Naive thymus-derived CD4-positive, alpha-beta T cell (primary cell): ENCODE data around the gene SDHAF3. TPM values are rescaled to one million over a fixed set of nuclear protein-coding genes. Genes with fewer than 3 reads are reported as not detected.
"Not testable (repeated sequence)": the region's sequence is repeated elsewhere in the genome, so short reads cannot be mapped to it uniquely, and the experiment has no call there.

Experiments used
- ATAC-seq: fragments of 150-1000 bp; cut with Tn5 transposase; 2 replicates; pipeline ENCODE4 v1.10.0; 2021; ENCODE audit warnings: mild to moderate bottlenecking, moderate library complexity
- CTCF ChIA-PET: fragments of 350-600 bp; sonication (Branson Sonifier 250); formaldehyde crosslinking; loops from one replicate; lab custom pipeline; 2021; ENCODE audit warnings: antibody characterized with exemption; lab: Charles Lee
- POLR2A ChIA-PET: fragments of 350-600 bp; sonication (Branson Sonifier 250); formaldehyde crosslinking; loops from one replicate; lab custom pipeline; 2021; ENCODE audit warnings: antibody characterized with exemption, inconsistent platforms; lab: Charles Lee
- DNase-seq, 9 donors: peaks; one replicate each; pipeline versions ENCODE4 v3.0.0 to v3.0.0-alpha.2; 2020 to 2022; ENCODE audit warnings: mixed read lengths in 1 of 9
- H3K27ac ChIP-seq: one replicate; pipeline ENCODE4 v1.7.0; 2013; ENCODE audit warnings: mild to moderate bottlenecking, low read depth, low read length, moderate library complexity
- H3K27me3 ChIP-seq, 2 donors: one replicate each; pipeline ENCODE4 v1.7.0; 2013; ENCODE audit warnings: low read length in 2 of 2, mild to moderate bottlenecking in 2 of 2, moderate library complexity in 2 of 2; ENCODE audit not compliant: control insufficient read depth in 2 of 2, insufficient read depth in 2 of 2
- H3K36me3 ChIP-seq, 3 experiments: 1 replicate in 2 of 3; 2 replicates in 1 of 3; pipeline ENCODE4 v1.7.0; 2013; ENCODE audit warnings: low read length in 3 of 3, mild to moderate bottlenecking in 3 of 3, moderate library complexity in 1 of 3; ENCODE audit not compliant: insufficient read depth in 3 of 3, control insufficient read depth in 2 of 3
- H3K4me1 ChIP-seq, 2 donors: one replicate each; pipeline ENCODE4 v1.7.0; 2013; ENCODE audit warnings: low read length in 2 of 2, mild to moderate bottlenecking in 2 of 2, moderate library complexity in 1 of 2; ENCODE audit not compliant: control insufficient read depth in 2 of 2, insufficient read depth in 2 of 2
- H3K4me3 ChIP-seq: 2 replicates; pipeline ENCODE4 v1.7.0; 2013; ENCODE audit warnings: mild to moderate bottlenecking, low read length
- H3K9me3 ChIP-seq, 3 experiments: 1 replicate in 2 of 3; 2 replicates in 1 of 3; pipeline ENCODE4 v1.7.0; 2013; ENCODE audit warnings: low read length in 3 of 3; ENCODE audit not compliant: control insufficient read depth in 2 of 3
- H3K27ac Mint-ChIP-seq, 9 donors: one replicate each; pipeline ENCODE4 v1.8.0; 2020 to 2022; ENCODE audit warnings: mixed read lengths in 9 of 9, mild to moderate bottlenecking in 8 of 9, moderate library complexity in 5 of 9, inconsistent platforms in 2 of 9
- H3K27me3 Mint-ChIP-seq, 5 donors: one replicate each; pipeline ENCODE4 v1.8.0; 2021 to 2022; ENCODE audit warnings: mixed read lengths in 5 of 5, mild to moderate bottlenecking in 1 of 5
- H3K36me3 Mint-ChIP-seq, 5 donors: one replicate each; pipeline ENCODE4 v1.8.0; 2020 to 2022; ENCODE audit warnings: mixed read lengths in 5 of 5, mild to moderate bottlenecking in 3 of 5, inconsistent platforms in 1 of 5
- H3K4me1 Mint-ChIP-seq, 7 donors: one replicate each; pipeline ENCODE4 v1.8.0; 2020 to 2022; ENCODE audit warnings: mixed read lengths in 7 of 7, mild to moderate bottlenecking in 3 of 7, inconsistent platforms in 1 of 7
- H3K4me3 Mint-ChIP-seq, 10 donors: one replicate each; pipeline ENCODE4 v1.8.0; 2020 to 2022; ENCODE audit warnings: mild to moderate bottlenecking in 10 of 10, mixed read lengths in 10 of 10, moderate library complexity in 6 of 10, inconsistent platforms in 2 of 10
- H3K9me3 Mint-ChIP-seq, 11 donors: one replicate each; pipeline ENCODE4 v1.8.0; 2020 to 2022; ENCODE audit warnings: mixed read lengths in 11 of 11, mild to moderate bottlenecking in 4 of 11, inconsistent platforms in 1 of 11, moderate library complexity in 1 of 11
- intact Hi-C, 2 donors: fragments of 100-400 bp; cut with micrococcal nuclease; formaldehyde crosslinking; loops; one replicate each; pipeline ENCODE4 v1.15.1; 2023
- polyA plus RNA-seq, 2 donors: library from polyadenylated mRNA; unstranded; fragments of 300-500 nt; fragmentation: Illumina TruSeq; gene quantifications; one replicate each; pipeline ENCODE4 v1.2.3, GENCODE V29; 2021
- total RNA-seq, 6 experiments: library from RNA in 5 of 6; stranded (reverse) in 5 of 6; gene quantifications; 1 replicate in 5 of 6; 2 replicates in 1 of 6; pipeline ENCODE4 v1.2.3 and lab custom pipeline; 2021 to 2026

The SDHAF3 gene
- total and polyA plus RNA-seq, 7 experiments from 2014 or later, result 8.4 to 67.8 (median 14.4) TPM

GRCh38 chr7:97133159-97133558 lies 15.7 kb downstream of the SDHAF3 start:
- Histone ChIP-seq H3K27ac (no peak overlapping the region), H3K27me3 (no peaks in the 10 kb centered on the region), H3K4me1 (no peaks in the 10 kb centered on the region), H3K4me3 (no peak overlapping the region), H3K9me3 (no peaks in the 10 kb centered on the region), H3K36me3 (no peaks in the 10 kb centered on the region)
- intact Hi-C loops, result no loop called here
- no peaks in the 10 kb centered on the region for H3K27me3 Mint-ChIP-seq
- DNase-seq (no peak), ATAC-seq (no peak)
- H3K27ac Mint-ChIP-seq, result peak overlapping the region in 1 of 9 donors; percentile 54
- peaks cover 3 to 27% (median 15%) of the 10 kb centered on the region in 5 donors for H3K36me3 Mint-ChIP-seq
- POLR2A ChIA-PET, result no interaction called here
- CTCF ChIA-PET, result no interaction called here
- H3K4me3 Mint-ChIP-seq, result no peak overlapping the region
- peaks cover 0 to 7% (median 0%) of the 10 kb centered on the region in 11 donors for H3K9me3 Mint-ChIP-seq
- peaks cover 3 to 40% (median 26%) of the 10 kb centered on the region in 7 donors for H3K4me1 Mint-ChIP-seq

GRCh38 chr7:97138830-97139229 lies 21.3 kb downstream of the SDHAF3 start:
- no peaks in the 10 kb centered on the region for H3K27me3 ChIP-seq
- H3K4me1 ChIP-seq, result no peaks in the 10 kb centered on the region
- Mint-ChIP-seq H3K27ac (no peak overlapping the region), H3K4me1 (peaks cover 0 to 17% (median 9%) of the 10 kb centered on the region in 7 donors), H3K4me3 (no peak overlapping the region), H3K36me3 (peaks cover 20 to 63% (median 53%) of the 10 kb centered on the region in 5 donors), H3K27me3 (no peaks in the 10 kb centered on the region), H3K9me3 (peaks cover 5 to 40% (median 24%) of the 10 kb centered on the region in 11 donors)
- intact Hi-C loops, result no loop called here
- peaks cover 0 to 17% (median 10%) of the 10 kb centered on the region in 3 experiments for H3K9me3 ChIP-seq
- DNase-seq (no peak), ATAC-seq (no peak)
- H3K27ac ChIP-seq, result no peak overlapping the region
- peaks cover 0 to 13% (median 5%) of the 10 kb centered on the region in 3 experiments for H3K36me3 ChIP-seq
- ChIA-PET POLR2A (no interaction called here), CTCF (no interaction called here)
- no peak overlapping the region for H3K4me3 ChIP-seq

DNA sequence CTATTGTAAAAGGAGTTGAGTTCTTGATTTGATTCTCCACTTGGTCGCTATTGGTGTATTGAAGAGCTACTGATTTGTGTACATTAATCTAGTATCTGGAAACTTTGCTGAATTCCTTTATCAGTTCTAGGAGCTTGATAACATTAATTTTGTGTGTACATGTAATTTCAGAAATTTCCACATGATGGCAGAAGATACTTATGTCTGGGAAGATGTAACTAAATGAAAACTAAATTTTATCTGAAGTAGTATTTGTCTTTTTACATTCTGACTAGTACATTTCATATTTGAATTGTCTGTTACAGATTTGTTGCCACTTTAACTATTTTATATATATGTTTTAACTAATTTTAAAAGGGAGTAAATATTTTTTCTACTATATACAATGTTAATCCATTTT lies 27.6 kb downstream of the SDHAF3 start:
- no peak for ATAC-seq
- POLR2A ChIA-PET, result no interaction called here
- intact Hi-C loops, result loop anchor here (1.0 kb wide), 2 partner anchors 34 to 690 kb away; no protein-coding TSS in a partner anchor

DNA sequence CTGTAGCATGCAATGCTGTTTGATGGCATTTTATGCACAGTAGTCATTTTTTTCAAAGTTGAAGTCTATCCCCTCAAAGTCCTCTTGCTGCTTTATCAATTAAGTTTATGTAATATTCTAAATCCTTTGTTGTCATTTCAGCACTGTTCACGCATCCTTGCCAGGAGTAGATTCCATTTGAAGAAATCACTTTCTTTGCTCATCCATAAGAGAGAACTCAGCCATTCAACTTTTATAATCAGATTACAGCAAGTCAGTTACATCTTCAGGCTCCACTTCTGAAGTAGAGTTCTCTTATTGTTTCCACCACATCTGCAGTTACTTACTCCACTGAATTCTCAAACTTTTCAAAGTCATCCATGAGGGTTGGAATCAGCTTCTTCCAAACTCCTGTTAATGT lies 32.3 kb downstream of the SDHAF3 start:
- DNase-seq (no peak), ATAC-seq (no peak)
- no peak overlapping the region for H3K4me3 ChIP-seq
- H3K9me3 ChIP-seq, result no peaks in the 10 kb centered on the region
- Mint-ChIP-seq H3K36me3 (peaks cover 8 to 40% (median 31%) of the 10 kb centered on the region in 5 donors), H3K27ac (no peak overlapping the region), H3K4me1 (peaks cover 0 to 19% (median 11%) of the 10 kb centered on the region in 7 donors), H3K27me3 (no peaks in the 10 kb centered on the region), H3K4me3 (no peak overlapping the region), H3K9me3 (peaks cover 0 to 1% (median 0%) of the 10 kb centered on the region in 11 donors)
- H3K36me3 ChIP-seq, result no peaks in the 10 kb centered on the region
- H3K27ac ChIP-seq, result no peak overlapping the region
- CTCF ChIA-PET, result no interaction called here
- H3K27me3 ChIP-seq, result no peaks in the 10 kb centered on the region
- intact Hi-C loops, result no loop called here
- POLR2A ChIA-PET, result no interaction called here
- no peaks in the 10 kb centered on the region for H3K4me1 ChIP-seq

More for the DNA sequence above, 27.6 kb downstream of the SDHAF3 start:
- no peak overlapping the region for H3K4me3 ChIP-seq
- Mint-ChIP-seq H3K27ac (no peak overlapping the region), H3K4me3 (no peak overlapping the region), H3K27me3 (no peaks in the 10 kb centered on the region), H3K36me3 (peaks cover 12 to 39% (median 31%) of the 10 kb centered on the region in 5 donors), H3K4me1 (peaks cover 0 to 9% (median 4%) of the 10 kb centered on the region in 7 donors), H3K9me3 (peaks cover 0 to 20% (median 10%) of the 10 kb centered on the region in 11 donors)
- no peak overlapping the region for H3K27ac ChIP-seq
- no peaks in the 10 kb centered on the region for H3K27me3 ChIP-seq
- CTCF ChIA-PET, result no interaction called here
- DNase-seq, result peak in 4 of 9 donors; percentile 9 to 22 (median 14)
- H3K4me1 ChIP-seq, result no peaks in the 10 kb centered on the region
- H3K36me3 ChIP-seq, result no peaks in the 10 kb centered on the region
- peaks cover 0 to 3% (median 0%) of the 10 kb centered on the region in 3 experiments for H3K9me3 ChIP-seq

DNA sequence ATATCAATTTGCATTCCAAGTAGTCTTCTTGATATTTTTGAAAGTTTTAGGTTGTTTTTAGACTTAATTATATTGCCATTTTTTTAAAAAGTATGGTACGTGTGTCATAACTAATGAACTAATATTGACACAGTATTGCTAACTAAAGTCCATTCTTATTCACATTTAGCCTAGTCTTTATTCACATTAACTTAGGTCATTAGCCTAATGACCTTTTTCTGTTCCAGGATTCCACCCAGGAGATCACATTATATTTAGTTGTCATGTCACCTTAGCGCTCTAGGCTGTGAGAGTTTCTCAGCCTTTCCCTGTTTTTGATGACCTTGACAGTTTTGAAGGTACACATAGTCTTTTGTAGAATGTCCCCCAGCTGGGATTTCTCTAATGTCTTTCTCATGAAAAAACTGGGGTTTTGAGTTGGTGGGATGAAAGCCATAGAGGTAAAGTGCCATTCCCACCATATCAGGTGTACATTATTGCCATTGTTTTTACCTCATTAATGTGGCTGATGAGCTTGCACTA lies 38.5 kb downstream of the SDHAF3 start:
- no peaks in the 10 kb centered on the region for H3K9me3 ChIP-seq
- Mint-ChIP-seq H3K4me1 (peaks cover 0 to 12% (median 11%) of the 10 kb centered on the region in 7 donors), H3K4me3 (no peak overlapping the region), H3K27me3 (no peaks in the 10 kb centered on the region), H3K9me3 (peaks cover 0 to 17% (median 10%) of the 10 kb centered on the region in 11 donors), H3K27ac (no peak overlapping the region), H3K36me3 (peaks cover 4 to 60% (median 46%) of the 10 kb centered on the region in 5 donors)
- no peak overlapping the region for H3K4me3 ChIP-seq
- no peaks in the 10 kb centered on the region for H3K27me3 ChIP-seq
- peaks cover 0 to 13% (median 0%) of the 10 kb centered on the region in 3 experiments for H3K36me3 ChIP-seq
- CTCF ChIA-PET, result no interaction called here
- POLR2A ChIA-PET, result no interaction called here
- no peaks in the 10 kb centered on the region for H3K4me1 ChIP-seq
- DNase-seq (no peak), ATAC-seq (no peak)
- intact Hi-C loops, result no loop called here
- H3K27ac ChIP-seq, result no peak overlapping the region

- intact Hi-C loops, DNase-seq: not testable (repeated sequence)
Observed at GRCh38 chr7:97159984-97160383, 42.5 kb downstream of the SDHAF3 start.

GRCh38 chr7:97161609-97162008 lies 44.1 kb downstream of the SDHAF3 start:
- DNase-seq, H3K27me3 Mint-ChIP-seq, intact Hi-C loops, CTCF ChIA-PET, H3K9me3 ChIP-seq, H3K4me3 ChIP-seq, H3K27me3 ChIP-seq, H3K4me3 Mint-ChIP-seq, ATAC-seq, H3K4me1 ChIP-seq, H3K27ac Mint-ChIP-seq, POLR2A ChIA-PET, H3K27ac ChIP-seq: not testable (repeated sequence)
- peaks cover 0 to 19% (median 10%) of the 10 kb centered on the region in 7 donors for H3K4me1 Mint-ChIP-seq
- H3K36me3 Mint-ChIP-seq, result peaks cover 0 to 76% (median 61%) of the 10 kb centered on the region in 5 donors
- H3K36me3 ChIP-seq, result peaks cover 0 to 21% (median 0%) of the 10 kb centered on the region in 3 experiments
- peaks cover 0 to 32% (median 18%) of the 10 kb centered on the region in 11 donors for H3K9me3 Mint-ChIP-seq

More at GRCh38 chr7:97159984-97160383, 42.5 kb downstream of the SDHAF3 start:
- H3K9me3 ChIP-seq, H3K27me3 ChIP-seq, H3K4me3 Mint-ChIP-seq, H3K27ac Mint-ChIP-seq, H3K4me3 ChIP-seq, H3K4me1 ChIP-seq, H3K27ac ChIP-seq, POLR2A ChIA-PET, ATAC-seq, H3K27me3 Mint-ChIP-seq, CTCF ChIA-PET: not testable (repeated sequence)
- Mint-ChIP-seq H3K4me1 (peaks cover 0 to 15% (median 8%) of the 10 kb centered on the region in 7 donors), H3K36me3 (peaks cover 0 to 74% (median 52%) of the 10 kb centered on the region in 5 donors), H3K9me3 (peaks cover 0 to 27% (median 14%) of the 10 kb centered on the region in 11 donors)
- H3K36me3 ChIP-seq, result peaks cover 0 to 21% (median 0%) of the 10 kb centered on the region in 3 experiments
